Transverse colon (tissue), 4 donors: ENCODE results near the gene SOX10.

ENCODE experiments used
- CTCF ChIP-seq, 5 experiments: fragments of 200-600 bp in 3 of 5; fragments of 450-650 bp in 2 of 5; sonication (generic) in 3 of 5; IDR thresholded peaks; 1 replicate in 2 of 5; 2 replicates in 3 of 5; pipeline ENCODE4 v1.5.1; 2016 to 2017; ENCODE audit warnings: antibody characterized with exemption in 5 of 5, inconsistent platforms in 3 of 5, mild to moderate bottlenecking in 2 of 5, moderate library complexity in 1 of 5
- EP300 ChIP-seq: sonication (generic); formaldehyde crosslinking; IDR thresholded peaks from one replicate; pipeline ENCODE4 v1.6.1; 2017; ENCODE audit warnings: antibody characterized with exemption, low read depth
- POLR2AphosphoS5 ChIP-seq, 3 donors: sonication (generic); formaldehyde crosslinking; IDR thresholded peaks; one replicate each; pipeline ENCODE4 v1.6.1; 2016; ENCODE audit warnings: antibody characterized with exemption in 3 of 3

- TF ChIP-seq POLR2AphosphoS5 (IDR thresholded peaks at IDR 0.05), result no peak
- TF ChIP-seq CTCF (IDR thresholded peaks at IDR 0.05), result no peak
- TF ChIP-seq EP300, result no peak
Observed at GRCh38 chr22:37926358-37926757, 58.0 kb downstream of the SOX10 start.
